HFF-Myc (cell line): ENCODE data around the gene GTF3C4.
"Not testable (repeated sequence)": the region's sequence is repeated elsewhere in the genome, so short reads cannot be mapped to it uniquely, and the experiment has no call there.

Source experiments
- DNase-seq: peaks from one replicate; pipeline ENCODE4 v3.0.0-alpha.2; 2011; ENCODE audit warnings: low read depth; ENCODE audit errors: extremely low read depth
- H3K4me3 ChIP-seq: replicated peaks from 2 replicates; pipeline ENCODE4 v1.5.1; 2011; ENCODE audit warnings: low read depth, mild to moderate bottlenecking, control low read depth, low read length
- CTCF ChIP-seq: IDR thresholded peaks from 2 replicates; pipeline ENCODE4 v1.5.1; 2012; ENCODE audit warnings: mild to moderate bottlenecking, low read depth, low read length, control low read depth; ENCODE audit errors: missing control alignments

Gene GTF3C4

GRCh38 chr9:132717326-132717945, 47.2 kb downstream of the GTF3C4 start:
- DNase-seq: no peak
- H3K4me3 ChIP-seq: no peak overlapping the region
- TF ChIP-seq CTCF: no peak

- DNase-seq, H3K4me3 ChIP-seq: not testable (repeated sequence)
Observed at GRCh38 chr9:132718381-132718928, 48.2 kb downstream of the GTF3C4 start.

- no peak for DNase-seq
- H3K4me3 ChIP-seq: no peak overlapping the region
- no peak for TF ChIP-seq CTCF
Observed at GRCh38 chr9:132721661-132722060, 51.4 kb downstream of the GTF3C4 start.

GRCh38 chr9:132722564-132723065, 52.4 kb downstream of the GTF3C4 start:
- no peak for TF ChIP-seq CTCF
- H3K4me3 ChIP-seq: no peak overlapping the region
- DNase-seq: no peak

GRCh38 chr9:132723809-132724208, 53.5 kb downstream of the GTF3C4 start:
- DNase-seq: no peak
- H3K4me3 ChIP-seq: no peak overlapping the region
- TF ChIP-seq CTCF: no peak

- no peak for DNase-seq
- no peak overlapping the region for H3K4me3 ChIP-seq
- no peak for TF ChIP-seq CTCF
Observed at GRCh38 chr9:132725306-132725705, 55.0 kb downstream of the GTF3C4 start.

- no peak for DNase-seq
- H3K4me3 ChIP-seq: no peak overlapping the region
Observed at GRCh38 chr9:132726576-132727130, 56.4 kb downstream of the GTF3C4 start.

More at GRCh38 chr9:132726576-132727130, 56.4 kb downstream of the GTF3C4 start:
- TF ChIP-seq CTCF: no peak
